Stimulated activated naive CD8-positive, alpha-beta T cell treated with anti-CD3 and anti-CD28 coated beads, Interleukin-15, Interleukin-2, amounts not matched to agents 100 ng/mL and 50 ng/mL, for 24 hours (primary cell): ENCODE data around the gene PARVA.
"Not testable (repeated sequence)": the region's sequence is repeated elsewhere in the genome, so short reads cannot be mapped to it uniquely, and the experiment has no call there.

ENCODE experiments used
- H3K27ac Mint-ChIP-seq: one replicate; pipeline ENCODE4 v1.8.0; 2021; ENCODE audit warnings: mild to moderate bottlenecking, mixed read lengths
- H3K27me3 Mint-ChIP-seq: one replicate; pipeline ENCODE4 v1.8.0; 2021; ENCODE audit warnings: mixed read lengths
- H3K36me3 Mint-ChIP-seq: one replicate; pipeline ENCODE4 v1.8.0; 2021; ENCODE audit warnings: low read depth, mixed read lengths
- H3K4me1 Mint-ChIP-seq: one replicate; pipeline ENCODE4 v1.8.0; 2021; ENCODE audit warnings: low read depth, mixed read lengths
- H3K4me3 Mint-ChIP-seq: one replicate; pipeline ENCODE4 v1.8.0; 2021; ENCODE audit warnings: mild to moderate bottlenecking, mixed read lengths
- H3K9me3 Mint-ChIP-seq: one replicate; pipeline ENCODE4 v1.8.0; 2021; ENCODE audit warnings: mixed read lengths

PARVA gene

GRCh38 chr11:12520054-12520453, 142.7 kb downstream of the PARVA start:
- no peaks in the 10 kb centered on the region for H3K36me3 Mint-ChIP-seq
- H3K4me1 Mint-ChIP-seq: no peaks in the 10 kb centered on the region
- no peak overlapping the region for H3K4me3 Mint-ChIP-seq
- H3K9me3 Mint-ChIP-seq: no peaks in the 10 kb centered on the region
- H3K27ac Mint-ChIP-seq: no peak overlapping the region
- H3K27me3 Mint-ChIP-seq: no peaks in the 10 kb centered on the region

DNA sequence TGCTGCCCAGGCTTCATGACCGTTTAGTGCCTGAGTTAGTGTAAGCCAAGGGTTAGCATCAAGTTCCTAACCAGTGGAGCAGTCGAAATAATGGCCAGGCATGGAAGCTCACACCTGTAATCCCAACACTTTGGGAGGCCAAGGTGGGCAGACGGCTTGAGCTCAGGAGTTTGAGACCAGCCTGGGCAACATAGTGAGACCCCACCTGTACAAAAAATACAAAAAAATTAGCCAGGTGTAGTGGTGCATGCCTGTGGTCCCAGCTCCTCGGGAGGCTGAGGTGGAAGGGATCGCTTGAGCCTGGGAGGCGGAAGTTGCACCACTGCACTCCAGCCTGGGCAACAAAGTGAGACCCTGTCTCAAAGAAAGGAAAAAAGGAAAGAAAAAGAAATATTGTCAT, 143.2 kb downstream of the PARVA start:
- not testable (repeated sequence) for H3K4me3 Mint-ChIP-seq, H3K9me3 Mint-ChIP-seq, H3K27ac Mint-ChIP-seq, H3K4me1 Mint-ChIP-seq, H3K36me3 Mint-ChIP-seq, H3K27me3 Mint-ChIP-seq

GRCh38 chr11:12523180-12523924, 146.0 kb downstream of the PARVA start:
- Mint-ChIP-seq H3K4me1 (no peaks in the 10 kb centered on the region), H3K27me3 (no peaks in the 10 kb centered on the region), H3K36me3 (no peaks in the 10 kb centered on the region), H3K9me3 (no peaks in the 10 kb centered on the region), H3K27ac (no peak overlapping the region), H3K4me3 (no peak overlapping the region)

DNA sequence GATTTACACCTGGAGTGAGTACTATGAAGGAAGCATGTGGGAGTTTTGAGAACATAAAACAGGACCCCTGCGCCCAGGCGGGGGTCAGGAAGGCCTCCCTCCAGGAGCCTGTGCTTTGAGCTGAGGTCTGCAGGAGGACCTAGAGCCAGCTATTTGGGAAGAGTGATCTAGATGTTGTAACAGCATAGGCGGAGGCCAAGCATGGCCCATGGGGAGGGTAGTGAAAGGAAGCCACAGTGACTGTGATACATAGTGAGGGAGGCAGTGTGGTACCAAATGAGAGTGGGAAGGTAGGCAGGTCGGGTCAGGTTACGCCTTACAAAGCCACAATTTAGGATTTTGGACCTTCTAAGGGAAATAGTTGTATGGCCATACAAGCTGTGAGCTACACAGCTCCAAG, 147.5 kb downstream of the PARVA start:
- Mint-ChIP-seq H3K36me3 (no peaks in the 10 kb centered on the region), H3K27me3 (no peaks in the 10 kb centered on the region), H3K9me3 (no peaks in the 10 kb centered on the region), H3K4me1 (no peaks in the 10 kb centered on the region), H3K27ac (no peak overlapping the region), H3K4me3 (no peak overlapping the region)

DNA sequence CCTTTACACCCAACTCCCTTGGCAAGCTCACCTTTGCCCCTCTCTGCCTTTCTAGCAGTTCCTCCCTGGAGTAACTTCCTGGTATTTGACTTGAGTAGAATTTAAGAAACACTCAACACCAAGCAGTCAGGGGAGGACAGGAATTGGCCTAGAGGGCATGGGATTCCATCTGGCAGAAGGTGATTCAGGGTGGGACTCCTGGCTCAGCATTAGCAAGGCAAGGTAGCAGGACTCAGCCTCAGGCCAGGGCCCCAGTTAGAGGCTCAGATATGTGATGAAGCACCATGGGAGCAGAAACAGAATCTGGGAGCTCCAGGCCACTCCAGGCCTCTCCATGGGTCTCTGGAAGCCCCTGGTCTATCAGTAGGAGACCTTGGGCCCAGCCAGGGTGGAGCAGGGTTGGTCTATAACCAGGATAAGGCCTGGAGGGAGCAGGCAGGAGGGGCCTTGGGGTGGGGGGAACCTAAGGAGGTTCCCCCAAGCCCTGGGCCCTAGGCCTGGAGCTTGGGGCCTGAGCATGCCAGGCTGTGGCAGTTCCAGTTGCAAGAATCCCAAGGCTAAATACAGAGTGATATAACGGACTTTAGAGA, 148.2 kb downstream of the PARVA start:
- Mint-ChIP-seq H3K9me3 (no peaks in the 10 kb centered on the region), H3K27me3 (no peaks in the 10 kb centered on the region), H3K4me3 (no peak overlapping the region), H3K4me1 (no peaks in the 10 kb centered on the region), H3K27ac (no peak overlapping the region), H3K36me3 (no peaks in the 10 kb centered on the region)

GRCh38 chr11:12526789-12527188, 149.4 kb downstream of the PARVA start:
- Mint-ChIP-seq H3K27me3 (no peaks in the 10 kb centered on the region), H3K27ac (no peak overlapping the region), H3K4me3 (no peak overlapping the region), H3K9me3 (no peaks in the 10 kb centered on the region), H3K4me1 (no peaks in the 10 kb centered on the region), H3K36me3 (no peaks in the 10 kb centered on the region)

GRCh38 chr11:12528487-12528886, 151.1 kb downstream of the PARVA start:
- no peaks in the 10 kb centered on the region for H3K4me1 Mint-ChIP-seq
- H3K27me3 Mint-ChIP-seq: no peaks in the 10 kb centered on the region
- no peaks in the 10 kb centered on the region for H3K36me3 Mint-ChIP-seq
- no peaks in the 10 kb centered on the region for H3K9me3 Mint-ChIP-seq
- no peak overlapping the region for H3K4me3 Mint-ChIP-seq
- H3K27ac Mint-ChIP-seq: no peak overlapping the region

- Mint-ChIP-seq H3K4me3 (no peak overlapping the region), H3K27ac (no peak overlapping the region), H3K4me1 (no peaks in the 10 kb centered on the region), H3K36me3 (no peaks in the 10 kb centered on the region), H3K27me3 (no peaks in the 10 kb centered on the region), H3K9me3 (no peaks in the 10 kb centered on the region)
Observed at GRCh38 chr11:12529041-12529440, 151.7 kb downstream of the PARVA start.

GRCh38 chr11:12529793-12530192, 152.4 kb downstream of the PARVA start:
- H3K36me3 Mint-ChIP-seq: no peaks in the 10 kb centered on the region
- no peaks in the 10 kb centered on the region for H3K4me1 Mint-ChIP-seq
- no peak overlapping the region for H3K27ac Mint-ChIP-seq
- H3K27me3 Mint-ChIP-seq: no peaks in the 10 kb centered on the region
- no peak overlapping the region for H3K4me3 Mint-ChIP-seq
- no peaks in the 10 kb centered on the region for H3K9me3 Mint-ChIP-seq

GRCh38 chr11:12531020-12531419, 153.6 kb downstream of the PARVA start:
- no peaks in the 10 kb centered on the region for H3K27me3 Mint-ChIP-seq
- no peak overlapping the region for H3K27ac Mint-ChIP-seq
- no peaks in the 10 kb centered on the region for H3K4me1 Mint-ChIP-seq
- H3K4me3 Mint-ChIP-seq: no peak overlapping the region
- H3K9me3 Mint-ChIP-seq: no peaks in the 10 kb centered on the region
- no peaks in the 10 kb centered on the region for H3K36me3 Mint-ChIP-seq

GRCh38 chr11:12531681-12532080, 154.3 kb downstream of the PARVA start:
- Mint-ChIP-seq H3K27me3 (peaks cover 4% of the 10 kb centered on the region), H3K4me3 (no peak overlapping the region), H3K4me1 (no peaks in the 10 kb centered on the region), H3K27ac (no peak overlapping the region), H3K36me3 (no peaks in the 10 kb centered on the region), H3K9me3 (no peaks in the 10 kb centered on the region)

DNA sequence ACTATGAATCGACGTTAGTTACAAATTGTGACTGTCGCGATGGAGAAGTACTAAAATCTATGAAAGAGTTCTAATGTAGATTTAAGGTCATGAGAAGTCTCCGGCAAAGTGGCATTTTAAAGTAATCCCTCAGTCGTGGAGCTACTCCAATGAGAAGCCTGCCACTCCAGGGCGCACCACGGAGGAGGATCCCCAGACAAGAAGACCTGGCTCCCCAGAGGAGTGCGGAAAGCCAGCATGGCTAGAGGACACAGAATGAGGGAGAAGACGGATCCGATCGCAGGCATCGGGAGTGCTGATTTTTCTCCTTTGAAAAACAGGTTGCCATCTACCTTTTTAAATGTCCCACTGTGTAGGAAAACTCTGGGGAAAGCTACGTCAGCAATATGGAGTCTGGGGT, 155.2 kb downstream of the PARVA start:
- no peaks in the 10 kb centered on the region for H3K36me3 Mint-ChIP-seq
- no peaks in the 10 kb centered on the region for H3K4me1 Mint-ChIP-seq
- H3K27ac Mint-ChIP-seq: no peak overlapping the region
- H3K9me3 Mint-ChIP-seq: no peaks in the 10 kb centered on the region
- no peak overlapping the region for H3K4me3 Mint-ChIP-seq
- H3K27me3 Mint-ChIP-seq: peaks cover 8% of the 10 kb centered on the region

- Mint-ChIP-seq H3K27ac (no peak overlapping the region), H3K9me3 (no peaks in the 10 kb centered on the region), H3K4me1 (no peaks in the 10 kb centered on the region), H3K4me3 (no peak overlapping the region), H3K27me3 (peaks cover 8% of the 10 kb centered on the region), H3K36me3 (no peaks in the 10 kb centered on the region)
Observed at GRCh38 chr11:12534549-12534948, 157.2 kb downstream of the PARVA start.

- H3K9me3 Mint-ChIP-seq: no peaks in the 10 kb centered on the region
- no peak overlapping the region for H3K27ac Mint-ChIP-seq
- H3K4me3 Mint-ChIP-seq: no peak overlapping the region
- no peaks in the 10 kb centered on the region for H3K4me1 Mint-ChIP-seq
- peaks cover 8% of the 10 kb centered on the region for H3K27me3 Mint-ChIP-seq
- H3K36me3 Mint-ChIP-seq: no peaks in the 10 kb centered on the region
Observed at GRCh38 chr11:12535321-12535720, 157.9 kb downstream of the PARVA start.

GRCh38 chr11:12536566-12536965, 159.2 kb downstream of the PARVA start:
- Mint-ChIP-seq H3K9me3 (no peaks in the 10 kb centered on the region), H3K4me3 (no peak overlapping the region), H3K4me1 (no peaks in the 10 kb centered on the region), H3K36me3 (no peaks in the 10 kb centered on the region), H3K27ac (no peak overlapping the region), H3K27me3 (peaks cover 8% of the 10 kb centered on the region)

GRCh38 chr11:12537778-12538401, 160.5 kb downstream of the PARVA start:
- Mint-ChIP-seq H3K36me3 (no peaks in the 10 kb centered on the region), H3K27ac (no peak overlapping the region), H3K27me3 (peaks cover 8% of the 10 kb centered on the region), H3K4me1 (no peaks in the 10 kb centered on the region), H3K9me3 (no peaks in the 10 kb centered on the region), H3K4me3 (no peak overlapping the region)
